C4-2B (cell line): ENCODE results near the gene LIPC.

Experiments
- CTCF ChIP-seq: fragments of 450-650 bp; conservative IDR thresholded peaks from 2 replicates; pipeline ENCODE4 v1.5.1; 2017; ENCODE audit warnings: mild to moderate bottlenecking
- ZFX ChIP-seq: fragments of 450-650 bp; IDR thresholded peaks from 2 replicates; pipeline ENCODE4 v1.6.1; 2017

- TF ChIP-seq CTCF (no peak), ZFX (no peak)
These were observed 20.0 kb downstream of the LIPC start for GRCh38 chr15:58451826-58452225.
